Fibroblast of mammary gland (primary cell): Measurements from ENCODE around the gene KRT24.

Experiments
- DNase-seq: peaks from one replicate; pipeline ENCODE4 v3.0.0-alpha.2; 2010; ENCODE audit warnings: low read depth
- H3K4me3 ChIP-seq: 2 replicates; pipeline ENCODE4 v1.5.1; 2011; ENCODE audit warnings: low read depth, mild to moderate bottlenecking, low read length, moderate library complexity; ENCODE audit not compliant: control insufficient read depth
- CTCF ChIP-seq: conservative IDR thresholded peaks from 2 replicates; pipeline ENCODE4 v1.5.1; 2011; ENCODE audit warnings: low read depth, low read length, inconsistent platforms; ENCODE audit not compliant: control insufficient read depth, insufficient read depth

The KRT24 gene

DNA sequence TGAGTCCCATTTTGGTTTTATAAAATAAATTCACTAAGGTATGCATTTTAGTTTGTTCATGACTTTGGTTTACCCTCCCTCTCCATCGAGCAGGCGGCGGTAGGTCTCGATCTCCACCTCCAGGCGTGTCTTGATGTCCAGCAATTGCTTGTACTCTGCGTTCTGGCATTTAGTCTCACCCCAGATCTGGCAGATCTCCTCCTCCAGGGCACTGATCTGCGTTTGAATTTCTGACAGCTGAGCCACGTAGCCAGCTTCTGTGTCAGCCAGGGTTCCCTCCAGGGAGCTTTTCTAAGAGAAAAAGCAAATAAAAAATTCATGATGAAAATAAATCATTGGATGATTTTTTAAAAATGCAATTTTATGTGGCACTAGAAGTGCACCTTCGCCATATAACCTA lies 4.2 kb downstream of the KRT24 start:
- no peak for TF ChIP-seq CTCF
- no peak for DNase-seq
- H3K4me3 ChIP-seq = no peak overlapping the region

DNA sequence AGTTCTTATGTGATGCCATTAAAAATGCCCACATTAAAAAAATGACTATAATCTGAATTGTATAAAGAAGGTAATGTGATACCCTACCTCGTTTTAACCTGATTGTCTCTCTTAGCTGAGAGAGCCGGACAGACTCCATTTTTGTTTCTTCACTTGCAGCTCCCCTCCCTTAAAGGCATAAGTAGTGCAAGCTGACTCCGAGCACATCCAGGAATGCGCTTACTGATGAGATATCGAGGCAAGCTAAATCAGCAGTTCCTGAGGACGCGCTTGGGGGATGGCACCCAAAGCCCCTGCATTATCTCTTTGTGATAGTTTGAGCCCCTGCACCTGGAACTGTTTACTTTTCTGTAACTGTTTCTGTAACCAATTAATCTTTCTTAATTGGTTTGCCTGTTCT lies 6.3 kb downstream of the KRT24 start:
- DNase-seq = no peak
- no peak for TF ChIP-seq CTCF
- no peak overlapping the region for H3K4me3 ChIP-seq

- no peak for DNase-seq
- no peak for TF ChIP-seq CTCF
- no peak overlapping the region for H3K4me3 ChIP-seq
Measured at GRCh38 chr17:40696651-40697072, 6.9 kb downstream of the KRT24 start.

- no peak for TF ChIP-seq CTCF
- no peak for DNase-seq
- no peak overlapping the region for H3K4me3 ChIP-seq
Measured at GRCh38 chr17:40695874-40696472, 7.6 kb downstream of the KRT24 start.

- H3K4me3 ChIP-seq = no peak overlapping the region
- no peak for TF ChIP-seq CTCF
- DNase-seq = no peak
Measured at GRCh38 chr17:40694584-40694983, 9.0 kb downstream of the KRT24 start.

GRCh38 chr17:40687106-40687505 lies 16.4 kb downstream of the KRT24 start:
- no peak for TF ChIP-seq CTCF
- H3K4me3 ChIP-seq = no peak overlapping the region
- DNase-seq = no peak

DNA sequence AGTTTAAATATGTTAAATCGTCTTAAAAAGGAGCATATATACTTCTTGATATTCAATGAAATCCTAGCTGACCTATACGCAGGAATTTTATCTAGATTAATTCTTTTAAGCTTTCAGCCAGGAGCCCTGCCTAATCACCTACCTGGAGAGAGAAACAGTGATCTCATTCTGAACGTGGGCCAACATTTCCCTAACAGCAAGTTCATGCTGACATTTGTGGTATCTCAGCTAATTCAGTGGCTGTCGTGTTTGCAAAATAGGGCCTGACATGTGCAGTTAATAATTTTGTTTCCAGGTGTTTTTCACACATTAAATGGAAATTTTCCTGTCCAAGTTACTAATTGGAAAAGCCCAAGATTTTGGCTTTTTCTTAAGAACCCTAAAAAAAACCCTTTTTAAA lies 17.4 kb downstream of the KRT24 start:
- no peak for DNase-seq
- TF ChIP-seq CTCF = no peak
- H3K4me3 ChIP-seq = no peak overlapping the region
